H9 (cell line): Measurements from ENCODE around the gene CAMKK1. TPM values are rescaled to one million over a fixed set of nuclear protein-coding genes. Genes with fewer than 3 reads are reported as not detected.

Experiments used
- DNase-seq: peaks from one replicate; pipeline ENCODE4 v3.0.0-alpha.2; 2017
- H2AFZ ChIP-seq: one replicate; pipeline ENCODE4 v1.6.1; 2013; ENCODE audit warnings: mild to moderate bottlenecking, low read length, control low read depth, moderate library complexity
- H2AK5ac ChIP-seq: 2 replicates; pipeline ENCODE4 v1.6.1; 2013; ENCODE audit warnings: low read length, control low read depth, mixed read lengths; ENCODE audit not compliant: insufficient read length
- H2BK120ac ChIP-seq: one replicate; pipeline ENCODE4 v1.6.1; 2013; ENCODE audit warnings: low read depth, mild to moderate bottlenecking, low read length, control low read depth, inconsistent platforms; ENCODE audit not compliant: poor library complexity, severe bottlenecking
- H2BK12ac ChIP-seq: 2 replicates; pipeline ENCODE4 v1.6.1; 2013; ENCODE audit warnings: low read length, control low read depth, mixed read lengths, low read depth; ENCODE audit not compliant: insufficient read length
- H2BK15ac ChIP-seq: 2 replicates; pipeline ENCODE4 v1.6.1; 2013; ENCODE audit warnings: low read depth, low read length, control low read depth
- H2BK20ac ChIP-seq: one replicate; pipeline ENCODE4 v1.6.1; 2013; ENCODE audit warnings: low read depth, mild to moderate bottlenecking, low read length, control low read depth, inconsistent platforms; ENCODE audit not compliant: poor library complexity, severe bottlenecking
- H2BK5ac ChIP-seq: 2 replicates; pipeline ENCODE4 v1.6.1; 2013; ENCODE audit warnings: low read length, control low read depth, mixed read lengths; ENCODE audit not compliant: insufficient read length
- H3K14ac ChIP-seq: 2 replicates; pipeline ENCODE4 v1.6.1; 2013; ENCODE audit warnings: low read length, control low read depth; ENCODE audit not compliant: insufficient read depth
- H3K18ac ChIP-seq: 2 replicates; pipeline ENCODE4 v1.6.1; 2013; ENCODE audit warnings: low read depth, mild to moderate bottlenecking, mixed read lengths, low read length, control low read depth; ENCODE audit not compliant: insufficient read length
- H3K23ac ChIP-seq: 2 replicates; pipeline ENCODE4 v1.6.1; 2013; ENCODE audit warnings: low read length, control low read depth, mixed read lengths, low read depth; ENCODE audit not compliant: insufficient read length
- H3K23me2 ChIP-seq: 2 replicates; pipeline ENCODE4 v1.6.1; 2013; ENCODE audit warnings: low read depth, mild to moderate bottlenecking, mixed read lengths, low read length, control low read depth; ENCODE audit not compliant: insufficient read length, poor library complexity, severe bottlenecking
- H3K27ac ChIP-seq: 2 replicates; pipeline ENCODE4 v1.5.1; 2013; ENCODE audit warnings: low read length, control low read depth, mixed read lengths, low read depth; ENCODE audit not compliant: insufficient read length
- H3K27me3 ChIP-seq: 2 replicates; pipeline ENCODE4 v1.6.1; 2013; ENCODE audit warnings: low read length, control low read depth, inconsistent platforms; ENCODE audit not compliant: insufficient read depth
- H3K4ac ChIP-seq: 2 replicates; pipeline ENCODE4 v1.6.1; 2013; ENCODE audit warnings: low read depth, mild to moderate bottlenecking, control low read depth, inconsistent platforms, low read length, moderate library complexity
- H3K4me1 ChIP-seq: 2 replicates; pipeline ENCODE4 v1.6.1; 2013; ENCODE audit warnings: low read length, control low read depth, inconsistent platforms; ENCODE audit not compliant: insufficient read depth
- H3K4me2 ChIP-seq: 2 replicates; pipeline ENCODE4 v1.6.1; 2013; ENCODE audit warnings: low read length, control low read depth, mixed read lengths; ENCODE audit not compliant: insufficient read length, insufficient read depth
- H3K56ac ChIP-seq: 2 replicates; pipeline ENCODE4 v1.6.1; 2013; ENCODE audit warnings: low read depth, mild to moderate bottlenecking, mixed read lengths, low read length, control low read depth; ENCODE audit not compliant: insufficient read length
- H3K79me1 ChIP-seq: 2 replicates; pipeline ENCODE4 v1.6.1; 2013; ENCODE audit warnings: low read depth, mild to moderate bottlenecking, moderate library complexity, low read length, control low read depth, inconsistent platforms; ENCODE audit not compliant: insufficient read depth, poor library complexity, severe bottlenecking
- H3K79me2 ChIP-seq: 2 replicates; pipeline ENCODE4 v1.6.1; 2013; ENCODE audit warnings: low read length, control low read depth, inconsistent platforms; ENCODE audit not compliant: insufficient read depth
- H3K9ac ChIP-seq: 2 replicates; pipeline ENCODE4 v1.6.1; 2013; ENCODE audit warnings: low read length, control low read depth, mixed read lengths; ENCODE audit not compliant: insufficient read length; ENCODE audit errors: extremely low read depth
- H3K9me3 ChIP-seq: one replicate; pipeline ENCODE4 v1.6.1; 2013; ENCODE audit warnings: low read depth, low read length, inconsistent platforms; ENCODE audit not compliant: control insufficient read depth
- H3T11ph ChIP-seq: one replicate; pipeline ENCODE4 v1.6.1; 2013; ENCODE audit warnings: mild to moderate bottlenecking, low read length, control low read depth, inconsistent platforms
- H4K20me1 ChIP-seq: one replicate; pipeline ENCODE4 v1.6.1; 2013; ENCODE audit not compliant: control insufficient read depth, insufficient read length, insufficient read depth
- H4K5ac ChIP-seq: 2 replicates; pipeline ENCODE4 v1.6.1; 2013; ENCODE audit warnings: low read depth, mild to moderate bottlenecking, mixed read lengths, low read length, control low read depth; ENCODE audit not compliant: insufficient read length
- H4K8ac ChIP-seq: replicated peaks from 2 replicates; pipeline ENCODE4 v1.6.1; 2013; ENCODE audit warnings: low read length, control low read depth, mixed read lengths, low read depth; ENCODE audit not compliant: insufficient read length
- H4K91ac ChIP-seq: 2 replicates; pipeline ENCODE4 v1.6.1; 2013; ENCODE audit warnings: low read depth, mild to moderate bottlenecking, moderate library complexity, mixed read lengths, low read length, control low read depth; ENCODE audit not compliant: insufficient read length
- H3K27ac Mint-ChIP-seq, 3 experiments: 2 replicates in 2 of 3; 3 replicates in 1 of 3; pipeline ENCODE4 v1.8.0; 2020 to 2021; ENCODE audit warnings: mixed read lengths in 3 of 3, mild to moderate bottlenecking in 1 of 3, moderate library complexity in 1 of 3
- H3K27me3 Mint-ChIP-seq: 2 replicates; pipeline ENCODE4 v1.8.0; 2021; ENCODE audit warnings: low read depth, mild to moderate bottlenecking, moderate library complexity, mixed read lengths
- H3K36me3 Mint-ChIP-seq, 3 experiments: 2 replicates in 2 of 3; 3 replicates in 1 of 3; pipeline ENCODE4 v1.8.0; 2020 to 2021; ENCODE audit warnings: low read depth in 3 of 3, mixed read lengths in 3 of 3; ENCODE audit not compliant: insufficient read depth in 1 of 3
- H3K4me1 Mint-ChIP-seq, 2 experiments: 2 replicates each; pipeline ENCODE4 v1.8.0; 2020; ENCODE audit warnings: mixed read lengths in 2 of 2
- H3K4me3 Mint-ChIP-seq, 2 experiments: 2 replicates in 1 of 2; 3 replicates in 1 of 2; pipeline ENCODE4 v1.8.0; 2020 to 2021; ENCODE audit warnings: mild to moderate bottlenecking in 2 of 2, mixed read lengths in 2 of 2, moderate library complexity in 1 of 2
- H3K9me3 Mint-ChIP-seq, 2 experiments: 2 replicates in 1 of 2; 3 replicates in 1 of 2; pipeline ENCODE4 v1.8.0; 2020; ENCODE audit warnings: mild to moderate bottlenecking in 2 of 2, mixed read lengths in 2 of 2, moderate library complexity in 1 of 2
- WGBS: extraction: QIAGEN DNeasy Blood & Tissue Kit; methylation state at CpG from one replicate; pipeline ENCODE4 v1.1.7; 2013; ENCODE audit warnings: missing lambda C conversion rate, low lambda C conversion rate, mixed read lengths; ENCODE audit not compliant: insufficient read length; ENCODE audit errors: extremely low coverage; 5-methylcytosine and 5-hydroxymethylcytosine counted together
- total RNA-seq: library from RNA; stranded (reverse); gene quantifications from 2 replicates; pipeline ENCODE4 v1.2.1, GENCODE V29; 2021
- TF ChIP-seq, protein P1 (sequence below): fragments of 200-600 bp; sonication (generic); conservative IDR thresholded peaks from 3 replicates; pipeline ENCODE4 v1.8.0; 2021; ENCODE audit warnings: antibody characterized with exemption, mild to moderate bottlenecking

CAMKK1 gene
- total RNA-seq, 1 experiment from 2014 or later = 6.7 TPM

DNA sequence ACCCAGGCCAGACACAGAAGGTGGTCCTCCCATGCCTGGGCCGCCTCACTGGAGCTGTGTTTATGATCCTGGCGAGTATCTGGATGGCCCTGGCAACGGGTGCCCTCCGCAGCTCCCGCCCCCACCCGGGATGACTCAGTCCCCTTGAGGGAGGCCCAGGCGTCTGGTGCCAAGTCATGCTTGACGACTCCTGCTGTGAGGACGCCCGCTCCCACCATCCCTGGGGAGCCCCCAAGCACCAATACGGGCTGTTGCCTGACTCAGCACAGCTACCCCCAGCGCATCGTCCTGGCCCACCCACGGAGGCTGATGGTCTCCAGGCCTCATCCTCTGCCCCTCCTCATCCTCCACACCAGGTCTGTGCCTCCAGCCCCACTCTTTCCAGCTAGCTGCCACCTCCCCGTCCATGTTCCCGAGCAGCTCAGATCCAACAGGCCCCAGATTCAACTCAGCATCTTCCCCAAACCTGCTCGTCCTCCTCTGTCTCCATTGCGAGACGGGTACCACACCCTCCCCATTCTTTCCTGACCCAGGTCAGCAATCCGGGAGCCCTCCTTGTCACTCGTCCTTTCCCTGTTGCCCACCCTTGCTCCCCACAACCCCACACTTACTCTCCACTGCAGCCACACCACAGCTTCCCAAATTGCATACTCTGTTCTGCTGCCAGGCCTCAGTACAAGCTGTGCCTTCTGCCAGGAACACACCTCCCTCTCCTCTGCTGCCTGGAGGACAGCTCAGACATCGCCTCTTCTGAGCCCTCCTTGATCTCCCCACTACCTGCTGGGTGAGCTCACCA lies 2.6 kb downstream of the CAMKK1 start:
- no peaks in the 10 kb centered on the region for H3K9me3 ChIP-seq
- no peak overlapping the region for H3K4ac ChIP-seq
- no peak overlapping the region for H2AK5ac ChIP-seq
- DNase-seq = no peak
- no peak overlapping the region for H4K8ac ChIP-seq
- no peak overlapping the region for H4K91ac ChIP-seq
- H2AFZ ChIP-seq = no peak overlapping the region
- H3K23ac ChIP-seq = no peak overlapping the region
- no peaks in the 10 kb centered on the region for H4K20me1 ChIP-seq
- Mint-ChIP-seq H3K9me3 (no peaks in the 10 kb centered on the region), H3K4me3 (no peak overlapping the region), H3K4me1 (peaks cover 32 to 54% of the 10 kb centered on the region in 2 experiments), H3K36me3 (peaks cover 0 to 1% (median 0%) of the 10 kb centered on the region in 3 experiments; a peak in 2 of 7 replicates), H3K27me3 (peaks cover 12% of the 10 kb centered on the region), H3K27ac (no peak overlapping the region; a peak in 1 of 7 replicates)
- TF ChIP-seq, protein P1, sequence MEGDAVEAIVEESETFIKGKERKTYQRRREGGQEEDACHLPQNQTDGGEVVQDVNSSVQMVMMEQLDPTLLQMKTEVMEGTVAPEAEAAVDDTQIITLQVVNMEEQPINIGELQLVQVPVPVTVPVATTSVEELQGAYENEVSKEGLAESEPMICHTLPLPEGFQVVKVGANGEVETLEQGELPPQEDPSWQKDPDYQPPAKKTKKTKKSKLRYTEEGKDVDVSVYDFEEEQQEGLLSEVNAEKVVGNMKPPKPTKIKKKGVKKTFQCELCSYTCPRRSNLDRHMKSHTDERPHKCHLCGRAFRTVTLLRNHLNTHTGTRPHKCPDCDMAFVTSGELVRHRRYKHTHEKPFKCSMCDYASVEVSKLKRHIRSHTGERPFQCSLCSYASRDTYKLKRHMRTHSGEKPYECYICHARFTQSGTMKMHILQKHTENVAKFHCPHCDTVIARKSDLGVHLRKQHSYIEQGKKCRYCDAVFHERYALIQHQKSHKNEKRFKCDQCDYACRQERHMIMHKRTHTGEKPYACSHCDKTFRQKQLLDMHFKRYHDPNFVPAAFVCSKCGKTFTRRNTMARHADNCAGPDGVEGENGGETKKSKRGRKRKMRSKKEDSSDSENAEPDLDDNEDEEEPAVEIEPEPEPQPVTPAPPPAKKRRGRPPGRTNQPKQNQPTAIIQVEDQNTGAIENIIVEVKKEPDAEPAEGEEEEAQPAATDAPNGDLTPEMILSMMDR = no peak
- peaks cover 2% of the 10 kb centered on the region; the same call in 1 of the 2 replicates for H3K4me1 ChIP-seq
- no peaks in the 10 kb centered on the region; the same call in 1 of the 2 replicates for H3K27me3 ChIP-seq
- no peak overlapping the region for H3K14ac ChIP-seq
- peaks cover 6% of the 10 kb centered on the region for H3K23me2 ChIP-seq
- H3K56ac ChIP-seq = no peak overlapping the region
- no peak overlapping the region for H2BK20ac ChIP-seq
- H3K79me1 ChIP-seq = no peaks in the 10 kb centered on the region
- no CpG with 5 or more reads among the region's 22 CpGs for WGBS
- H2BK15ac ChIP-seq = no peak overlapping the region
- no peak overlapping the region for H2BK12ac ChIP-seq
- no peak overlapping the region for H2BK5ac ChIP-seq
- H2BK120ac ChIP-seq = no peak overlapping the region
- no peak overlapping the region for H3K4me2 ChIP-seq
- no peak overlapping the region for H3K18ac ChIP-seq
- no peak overlapping the region for H3K27ac ChIP-seq
- no peak overlapping the region for H3T11ph ChIP-seq
- H3K9ac ChIP-seq = no peak overlapping the region
- H4K5ac ChIP-seq = no peak overlapping the region
- no peaks in the 10 kb centered on the region for H3K79me2 ChIP-seq
